KOPT-K1 (cell line): Measurements from ENCODE around the gene BST2.
A peak's percentile ranks its signal among the peaks of the same experiment; 100 is the strongest.

Source experiments
- H3K27ac ChIP-seq: fragments of 200-600 bp; sonication (generic); 2 replicates; pipeline ENCODE4 v1.5.1; 2016; ENCODE audit warnings: antibody characterized with exemption, mild to moderate bottlenecking, low read depth, low read length; ENCODE audit not compliant: poor library complexity, severe bottlenecking
- H3K36me3 ChIP-seq: fragments of 200-600 bp; sonication (generic); 2 replicates; pipeline ENCODE4 v1.5.1; 2017; ENCODE audit warnings: antibody characterized with exemption, mild to moderate bottlenecking, low read length, moderate library complexity; ENCODE audit not compliant: insufficient read depth
- H3K9me3 ChIP-seq: fragments of 200-600 bp; sonication (generic); 2 replicates; pipeline ENCODE4 v1.5.1; 2017; ENCODE audit warnings: antibody characterized with exemption, low read length, mild to moderate bottlenecking; ENCODE audit not compliant: insufficient read depth, poor library complexity, severe bottlenecking

BST2 gene

GRCh38 chr19:17405250-17406045 is at the start of gene BST2:
TSS of gene BST2 (minus strand) at chr19:17405630. CDS start at chr19:17405575, 55 bp downstream.
- H3K36me3 ChIP-seq = peaks cover 23% of the 10 kb centered on the region
- no peaks in the 10 kb centered on the region for H3K9me3 ChIP-seq
- H3K27ac ChIP-seq = peak within 1 kb of the TSS; percentile 85

- H3K36me3 ChIP-seq = no peaks in the 10 kb centered on the region
- H3K27ac ChIP-seq = no peak overlapping the region
- H3K9me3 ChIP-seq = no peaks in the 10 kb centered on the region
Observed at GRCh38 chr19:17454576-17455071, 49.2 kb upstream of the BST2 start.

GRCh38 chr19:17451820-17452219 is 46.4 kb upstream of the BST2 start:
- no peaks in the 10 kb centered on the region for H3K9me3 ChIP-seq
- H3K36me3 ChIP-seq = no peaks in the 10 kb centered on the region
- no peak overlapping the region for H3K27ac ChIP-seq

GRCh38 chr19:17450264-17451075 is 45.0 kb upstream of the BST2 start:
- Histone ChIP-seq H3K27ac (no peak overlapping the region), H3K36me3 (no peaks in the 10 kb centered on the region), H3K9me3 (no peaks in the 10 kb centered on the region)

- H3K27ac ChIP-seq = no peak within 1 kb of the TSS
- no peaks in the 10 kb centered on the region for H3K9me3 ChIP-seq
- H3K36me3 ChIP-seq = no peaks in the 10 kb centered on the region
Observed at GRCh38 chr19:17448131-17448967, 42.9 kb upstream of the BST2 start, which contains the start of gene TMEM221. TSS of gene TMEM221 (minus strand) at chr19:17448668. CDS start at chr19:17448462, 206 bp downstream.

- Histone ChIP-seq H3K9me3 (no peaks in the 10 kb centered on the region), H3K27ac (no peak overlapping the region), H3K36me3 (no peaks in the 10 kb centered on the region)
Observed at GRCh38 chr19:17447704-17448130, 42.3 kb upstream of the BST2 start.

- Histone ChIP-seq H3K9me3 (no peaks in the 10 kb centered on the region), H3K27ac (no peak overlapping the region), H3K36me3 (no peaks in the 10 kb centered on the region)
Observed at GRCh38 chr19:17445526-17446165, 40.2 kb upstream of the BST2 start.

GRCh38 chr19:17441241-17442021 is 36.0 kb upstream of the BST2 start:
- H3K9me3 ChIP-seq = no peaks in the 10 kb centered on the region

GRCh38 chr19:17436874-17437267 is 31.4 kb upstream of the BST2 start:
- no peaks in the 10 kb centered on the region for H3K36me3 ChIP-seq
- H3K9me3 ChIP-seq = no peaks in the 10 kb centered on the region
- H3K27ac ChIP-seq = no peak overlapping the region

More at GRCh38 chr19:17441241-17442021, 36.0 kb upstream of the BST2 start:
- no peaks in the 10 kb centered on the region for H3K36me3 ChIP-seq
- no peak overlapping the region for H3K27ac ChIP-seq

- H3K36me3 ChIP-seq = no peaks in the 10 kb centered on the region
- H3K27ac ChIP-seq = no peak overlapping the region
- H3K9me3 ChIP-seq = no peaks in the 10 kb centered on the region
Observed at GRCh38 chr19:17436094-17436873, 30.9 kb upstream of the BST2 start.

GRCh38 chr19:17435218-17435617 is 29.8 kb upstream of the BST2 start:
- no peak overlapping the region for H3K27ac ChIP-seq
- no peaks in the 10 kb centered on the region for H3K9me3 ChIP-seq
- no peaks in the 10 kb centered on the region for H3K36me3 ChIP-seq

GRCh38 chr19:17431417-17431816 is 26.0 kb upstream of the BST2 start:
- Histone ChIP-seq H3K36me3 (no peaks in the 10 kb centered on the region), H3K9me3 (no peaks in the 10 kb centered on the region), H3K27ac (no peak overlapping the region)

- no peaks in the 10 kb centered on the region for H3K9me3 ChIP-seq
- H3K27ac ChIP-seq = no peak overlapping the region
- no peaks in the 10 kb centered on the region for H3K36me3 ChIP-seq
Observed at GRCh38 chr19:17429641-17430113, 24.2 kb upstream of the BST2 start.
